GM19463 (cell line): ENCODE data around the gene SPATA1.

Experiments
- ATAC-seq: cut with Tn5 transposase; IDR thresholded peaks from one replicate; pipeline ENCODE4 v1.9.1; 2021; ENCODE audit warnings: mild to moderate bottlenecking, moderate library complexity; ENCODE audit not compliant: unreplicated experiment

The SPATA1 gene

DNA sequence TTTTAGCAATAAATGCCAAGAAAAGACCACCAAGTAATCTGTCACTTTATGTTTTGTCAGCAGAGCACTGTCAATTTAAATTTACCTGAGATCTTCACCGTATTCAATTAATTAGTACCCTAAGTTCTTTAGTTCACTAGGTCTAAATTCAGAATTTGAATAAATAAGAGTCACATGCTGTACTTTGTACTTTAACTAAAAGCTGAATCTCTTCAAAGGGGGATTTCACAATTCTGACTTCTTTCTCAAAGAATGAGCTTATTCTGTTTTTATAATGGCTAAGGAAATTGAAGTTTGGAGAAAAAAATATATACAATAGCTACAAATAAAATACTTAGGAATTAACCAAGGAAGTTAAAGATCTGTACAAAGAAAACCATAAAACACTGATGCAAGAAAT is 2.3 kb downstream of the SPATA1 start:
- no peak for ATAC-seq

DNA sequence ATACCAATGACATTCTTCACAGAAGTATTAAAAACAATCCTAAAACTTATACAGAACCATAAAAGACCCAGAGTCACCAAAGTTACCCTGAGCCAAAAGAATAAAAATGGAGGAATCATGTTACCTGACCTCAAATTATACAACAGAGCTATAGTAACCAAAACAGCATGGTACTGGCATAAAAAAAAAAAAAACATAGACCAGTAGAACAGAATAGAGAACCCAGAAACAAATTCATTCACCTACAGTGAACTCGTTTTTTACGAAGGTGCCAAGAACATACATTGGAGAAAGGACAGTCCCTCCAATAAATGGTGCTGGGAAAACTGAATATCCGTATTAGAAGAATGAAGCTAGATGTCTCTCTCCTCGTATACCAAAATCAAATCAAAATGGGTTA is 2.8 kb downstream of the SPATA1 start:
- no peak for ATAC-seq

GRCh38 chr1:84510165-84510564 is 4.0 kb downstream of the SPATA1 start:
- no peak for ATAC-seq

DNA sequence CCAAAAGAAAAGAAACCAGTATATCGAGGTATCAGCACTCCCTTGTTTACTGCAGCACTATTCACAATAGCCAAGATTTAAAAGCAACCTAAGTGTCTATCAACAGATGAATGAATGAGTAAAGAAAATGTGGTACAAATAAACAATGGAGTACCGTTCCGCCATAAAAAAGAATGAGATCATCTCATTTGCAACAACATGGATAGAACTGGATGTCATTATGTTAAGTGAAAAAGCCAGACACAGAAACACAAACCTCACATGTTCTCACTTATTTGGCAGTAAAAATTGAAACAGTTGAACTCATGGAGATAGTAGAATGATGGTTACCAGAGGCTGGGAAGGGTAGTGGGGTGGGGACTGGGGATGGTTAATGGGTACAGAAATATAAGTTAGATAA is 4.5 kb downstream of the SPATA1 start:
- no peak for ATAC-seq

DNA sequence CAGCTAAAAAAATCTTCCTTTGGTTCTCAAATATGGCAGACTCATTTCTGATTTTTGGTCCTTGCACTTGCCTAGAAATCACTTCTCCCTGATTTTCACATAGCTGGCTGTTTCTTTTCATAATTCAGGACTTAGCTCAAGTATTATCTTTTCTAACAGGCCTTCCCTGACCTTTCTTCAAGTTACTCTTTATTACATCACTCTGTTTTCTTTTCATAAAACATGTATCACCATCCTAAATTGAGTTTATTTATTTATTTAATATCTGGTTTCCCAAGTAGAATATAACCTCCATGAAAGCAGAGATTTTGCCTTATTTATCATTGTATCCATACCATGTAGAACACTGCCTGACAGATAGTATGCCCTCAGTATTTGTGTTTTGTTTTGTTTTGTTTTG is 18.4 kb downstream of the SPATA1 start:
- ATAC-seq: no peak

- no peak for ATAC-seq
Observed at GRCh38 chr1:84525779-84526178, 19.6 kb downstream of the SPATA1 start.

DNA sequence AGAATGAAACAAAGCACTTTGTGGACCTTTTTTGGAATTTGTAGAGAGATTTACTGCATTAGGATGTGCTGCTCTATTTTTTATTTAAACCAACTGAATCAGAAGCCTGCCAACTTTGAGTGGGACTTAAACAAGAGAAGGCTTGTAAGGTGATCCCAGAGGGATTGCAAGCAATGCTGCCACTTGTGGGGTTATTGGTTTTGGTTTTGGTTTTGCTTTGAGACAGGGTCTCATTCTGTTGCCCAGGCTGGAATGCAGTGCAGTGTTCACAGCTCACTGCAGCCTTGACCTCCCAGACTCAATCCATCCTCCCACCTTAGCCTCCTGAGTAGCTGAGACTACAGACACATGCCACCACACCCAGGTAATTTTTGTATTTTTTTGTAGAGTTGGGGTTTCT is 32.4 kb downstream of the SPATA1 start:
- peak; percentile 77 for ATAC-seq

- ATAC-seq: no peak
Observed at GRCh38 chr1:84539972-84540371, 33.8 kb downstream of the SPATA1 start.

DNA sequence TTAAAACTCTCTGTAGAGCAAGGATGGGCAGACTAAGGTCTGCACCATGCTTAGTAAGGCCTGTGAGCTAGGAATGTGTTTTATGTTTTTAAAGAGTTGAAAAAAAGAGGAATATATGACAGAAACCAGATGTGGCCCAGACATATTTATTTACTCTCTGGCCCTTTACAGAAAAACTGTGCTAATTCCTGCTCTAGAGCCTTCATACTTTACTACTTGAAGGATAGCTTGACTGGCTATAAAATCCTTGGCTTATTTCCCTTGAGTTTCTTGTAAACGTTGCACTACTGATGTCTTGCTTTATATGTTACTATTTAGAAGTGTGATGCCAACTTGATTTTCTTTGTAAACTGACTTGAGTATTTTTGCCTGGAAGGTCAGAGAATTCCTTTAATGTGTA is 34.6 kb downstream of the SPATA1 start:
- no peak for ATAC-seq

- no peak for ATAC-seq
Observed at GRCh38 chr1:84541679-84542078, 35.5 kb downstream of the SPATA1 start.

DNA sequence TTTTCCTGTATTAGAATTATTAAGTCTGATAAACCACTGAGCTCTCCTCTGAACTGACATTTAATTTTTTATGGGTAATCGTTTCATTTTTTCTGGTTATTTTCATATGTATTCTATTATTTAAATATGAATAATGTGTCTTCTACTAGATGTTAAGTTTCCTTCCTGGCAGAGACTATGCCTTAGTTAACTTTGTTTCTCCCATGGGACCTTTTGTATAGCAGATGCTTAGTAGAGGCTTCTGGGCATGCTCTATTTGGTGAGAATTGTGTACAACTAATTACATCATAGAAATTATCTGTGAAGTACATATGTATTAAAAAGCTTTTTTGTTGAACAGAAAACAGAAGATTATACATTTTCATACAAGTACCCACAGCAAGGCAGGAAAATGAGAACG is 44.6 kb downstream of the SPATA1 start:
- no peak for ATAC-seq

- ATAC-seq: no peak
Observed at GRCh38 chr1:84569216-84569615, 63.0 kb downstream of the SPATA1 start.

- ATAC-seq: no peak
Observed at GRCh38 chr1:84570436-84571149, 64.4 kb downstream of the SPATA1 start.

DNA sequence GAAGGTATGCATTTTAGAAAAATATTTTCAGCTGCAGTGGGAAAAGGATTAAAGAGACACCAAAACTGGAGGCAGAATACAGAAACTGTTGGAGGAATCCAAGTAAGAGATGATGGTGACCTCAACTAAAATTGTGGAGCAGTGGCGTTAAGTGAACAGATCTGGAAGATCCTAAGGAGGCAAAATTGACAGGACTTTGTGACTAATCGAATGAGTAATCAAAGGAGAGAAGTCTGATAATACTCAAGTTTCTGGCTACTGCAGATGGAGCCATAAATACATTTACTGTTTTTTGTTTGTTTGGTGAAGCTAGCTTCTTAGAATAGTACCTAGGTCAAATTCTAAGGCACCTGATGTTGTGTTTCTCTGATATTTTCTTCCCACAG is 65.0 kb downstream of the SPATA1 start:
- ATAC-seq: no peak

- no peak for ATAC-seq
Observed at GRCh38 chr1:84573481-84573966, 67.3 kb downstream of the SPATA1 start.

GRCh38 chr1:84573967-84574842 is 68.0 kb downstream of the SPATA1 start, which contains the start of gene CTBS:
CTBS (minus strand) TSS chr1:84574440; CDS start chr1:84574415, 25 bp downstream.
- peak; percentile 84 for ATAC-seq

GRCh38 chr1:84574936-84575335 is 68.8 kb downstream of the SPATA1 start:
- no peak for ATAC-seq

- no peak for ATAC-seq
Observed at GRCh38 chr1:84581648-84582047, 75.5 kb downstream of the SPATA1 start.

GRCh38 chr1:84582802-84583587 is 76.8 kb downstream of the SPATA1 start:
- peak; percentile 56 for ATAC-seq

DNA sequence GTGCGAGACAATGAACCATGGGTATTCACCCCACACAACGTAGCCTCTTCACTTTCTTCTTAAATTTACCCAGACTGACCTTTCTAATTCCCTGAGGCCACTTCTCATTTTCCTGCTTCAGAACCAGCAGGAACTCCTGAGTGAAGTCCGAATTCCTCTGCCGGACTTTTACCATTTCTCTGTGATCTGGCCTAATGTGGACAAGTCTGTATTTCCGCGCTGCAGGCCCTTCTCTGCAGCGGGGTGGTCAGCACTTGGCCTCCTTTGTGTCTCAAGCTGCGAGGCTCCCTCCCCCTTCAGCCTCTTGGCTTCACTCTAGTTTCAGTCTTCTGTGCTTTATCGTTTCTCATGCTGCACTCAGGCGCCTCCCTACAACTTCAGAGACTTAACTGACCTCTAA is 77.5 kb downstream of the SPATA1 start:
- ATAC-seq: no peak

DNA sequence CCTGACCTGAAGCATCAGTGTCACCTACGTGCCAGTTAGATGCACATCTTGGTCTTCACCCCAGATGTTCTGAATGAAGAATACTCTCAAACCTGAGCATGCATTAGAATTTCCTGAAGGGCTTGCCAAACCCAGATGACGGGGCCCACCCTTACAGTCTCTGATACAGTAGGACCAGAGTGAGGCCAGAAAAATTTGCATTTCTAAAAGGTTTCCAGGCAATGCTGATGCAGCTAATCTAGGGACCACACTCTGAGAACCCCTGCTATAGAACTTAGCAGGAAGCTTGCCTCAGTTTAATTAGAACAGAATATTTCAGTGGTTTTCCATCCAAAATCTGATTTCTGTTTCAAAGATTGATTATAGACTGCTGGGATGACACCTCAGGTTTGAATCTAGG is 77.9 kb downstream of the SPATA1 start:
- ATAC-seq: no peak
